Stimulated activated CD4-positive, alpha-beta T cell treated with anti-CD3 and anti-CD28 coated beads, Interleukin-12 subunit alpha, Interleukin-12 subunit beta, amount 100 ng/mL, for 4 hours (primary cell): Measurements from ENCODE around the gene SRP14.
"Not testable (repeated sequence)": the region's sequence is repeated elsewhere in the genome, so short reads cannot be mapped to it uniquely, and the experiment has no call there.

Experiments used
- DNase-seq: peaks from one replicate; pipeline ENCODE4 v3.0.0-alpha.2; 2020

The SRP14 gene

GRCh38 chr15:40016224-40016865, 22.6 kb downstream of the SRP14 start:
- no peak for DNase-seq

GRCh38 chr15:40014390-40014789, 24.6 kb downstream of the SRP14 start:
- DNase-seq = no peak

GRCh38 chr15:40013372-40013771, 25.6 kb downstream of the SRP14 start:
- DNase-seq = not testable (repeated sequence)

- no peak for DNase-seq
These were observed 27.7 kb downstream of the SRP14 start for GRCh38 chr15:40011303-40011702.

- DNase-seq = no peak
These were observed 28.3 kb downstream of the SRP14 start for GRCh38 chr15:40010686-40011085.

GRCh38 chr15:40008061-40008765, 30.8 kb downstream of the SRP14 start:
- no peak for DNase-seq

- DNase-seq = no peak
These were observed 32.3 kb downstream of the SRP14 start for GRCh38 chr15:40006646-40007045.

GRCh38 chr15:40006003-40006402, 33.0 kb downstream of the SRP14 start:
- no peak for DNase-seq

- DNase-seq = no peak
These were observed 35.7 kb downstream of the SRP14 start for GRCh38 chr15:40003116-40003916.

GRCh38 chr15:40002295-40002694, 36.7 kb downstream of the SRP14 start:
- no peak for DNase-seq

- no peak for DNase-seq
These were observed 39.3 kb downstream of the SRP14 start for GRCh38 chr15:39999538-40000200.

- DNase-seq = no peak
These were observed 40.4 kb downstream of the SRP14 start for GRCh38 chr15:39998511-39999077.

GRCh38 chr15:39997639-39998038, 41.3 kb downstream of the SRP14 start:
- DNase-seq = no peak

GRCh38 chr15:39997031-39997430, 42.0 kb downstream of the SRP14 start:
- no peak for DNase-seq

GRCh38 chr15:39996228-39996627, 42.8 kb downstream of the SRP14 start:
- DNase-seq = not testable (repeated sequence)

- DNase-seq = not testable (repeated sequence)
These were observed 46.0 kb downstream of the SRP14 start for GRCh38 chr15:39992953-39993352.

GRCh38 chr15:39990706-39991105, 48.3 kb downstream of the SRP14 start:
- DNase-seq = no peak

- DNase-seq = no peak
These were observed 51.2 kb downstream of the SRP14 start for GRCh38 chr15:39987821-39988220.
